IPS DF 6.9 (cell line): Measurements from ENCODE around the gene AQP9.
"Not testable (repeated sequence)": the region's sequence is repeated elsewhere in the genome, so short reads cannot be mapped to it uniquely, and the experiment has no call there.

Source experiments
- DNase-seq: peaks from one replicate; pipeline ENCODE4 v3.0.0-alpha.2; 2013; ENCODE audit warnings: low read depth, low spot score
- H3K27ac ChIP-seq: one replicate; pipeline ENCODE4 v1.5.1; 2013; ENCODE audit warnings: low read length, control low read depth
- H3K27me3 ChIP-seq: 2 replicates; pipeline ENCODE4 v1.6.1; 2013; ENCODE audit warnings: mild to moderate bottlenecking, low read length; ENCODE audit not compliant: control insufficient read depth, insufficient read depth
- H3K36me3 ChIP-seq: 2 replicates; pipeline ENCODE4 v1.6.1; 2013; ENCODE audit warnings: low read length; ENCODE audit not compliant: control insufficient read depth, insufficient read depth
- H3K4me1 ChIP-seq: 2 replicates; pipeline ENCODE4 v1.6.1; 2013; ENCODE audit warnings: low read length; ENCODE audit not compliant: control insufficient read depth, insufficient read depth
- H3K4me3 ChIP-seq: 2 replicates; pipeline ENCODE4 v1.5.1; 2013; ENCODE audit warnings: mild to moderate bottlenecking, low read length
- H3K9me3 ChIP-seq: 2 replicates; pipeline ENCODE4 v1.6.1; 2013; ENCODE audit warnings: low read length, inconsistent platforms; ENCODE audit not compliant: control insufficient read depth, insufficient read depth
- WGBS: extraction: QIAGEN DNeasy Blood & Tissue Kit; methylation state at CpG from one replicate; pipeline ENCODE4 v1.1.7; 2013; ENCODE audit warnings: mixed read lengths, missing lambda C conversion rate; ENCODE audit not compliant: insufficient read length, insufficient coverage; 5-methylcytosine and 5-hydroxymethylcytosine counted together

AQP9 gene

GRCh38 chr15:58206151-58206550 lies 68.0 kb downstream of the AQP9 start:
- no peak for DNase-seq
- H3K27me3 ChIP-seq: no peaks in the 10 kb centered on the region
- H3K36me3 ChIP-seq: no peaks in the 10 kb centered on the region
- H3K9me3 ChIP-seq: no peaks in the 10 kb centered on the region
- no peak overlapping the region for H3K4me3 ChIP-seq
- no peak overlapping the region for H3K27ac ChIP-seq
- WGBS: no CpG with 5 or more reads among the region's 9 CpGs
- no peaks in the 10 kb centered on the region for H3K4me1 ChIP-seq

- not testable (repeated sequence) for H3K4me3 ChIP-seq, H3K36me3 ChIP-seq, H3K9me3 ChIP-seq, H3K27me3 ChIP-seq, H3K4me1 ChIP-seq, DNase-seq, H3K27ac ChIP-seq
- no CpG with 5 or more reads among the region's 6 CpGs for WGBS
These were observed 70.0 kb downstream of the AQP9 start for GRCh38 chr15:58208217-58208616.

GRCh38 chr15:58209007-58209481 lies 70.9 kb downstream of the AQP9 start:
- H3K4me3 ChIP-seq, H3K9me3 ChIP-seq, H3K27me3 ChIP-seq, DNase-seq, H3K4me1 ChIP-seq, H3K36me3 ChIP-seq, H3K27ac ChIP-seq: not testable (repeated sequence)
- no CpG with 5 or more reads among the region's 3 CpGs for WGBS

GRCh38 chr15:58210031-58210430 lies 71.8 kb downstream of the AQP9 start:
- not testable (repeated sequence) for H3K9me3 ChIP-seq, DNase-seq, H3K27me3 ChIP-seq, H3K36me3 ChIP-seq, H3K4me3 ChIP-seq, H3K4me1 ChIP-seq, H3K27ac ChIP-seq
- no CpG with 5 or more reads among the region's 4 CpGs for WGBS

GRCh38 chr15:58212909-58213526 lies 74.8 kb downstream of the AQP9 start:
- no peaks in the 10 kb centered on the region for H3K36me3 ChIP-seq

GRCh38 chr15:58213587-58214338 lies 75.6 kb downstream of the AQP9 start:
- no peak for DNase-seq
- Histone ChIP-seq H3K36me3 (no peaks in the 10 kb centered on the region), H3K27ac (no peak overlapping the region), H3K4me3 (no peak overlapping the region), H3K27me3 (no peaks in the 10 kb centered on the region), H3K4me1 (no peaks in the 10 kb centered on the region), H3K9me3 (no peaks in the 10 kb centered on the region)
- WGBS: no CpG with 5 or more reads among the region's 5 CpGs

More at GRCh38 chr15:58212909-58213526, 74.8 kb downstream of the AQP9 start:
- DNase-seq: no peak
- Histone ChIP-seq H3K27ac (no peak overlapping the region), H3K4me3 (no peak overlapping the region), H3K4me1 (no peaks in the 10 kb centered on the region), H3K27me3 (no peaks in the 10 kb centered on the region), H3K9me3 (no peaks in the 10 kb centered on the region)
- WGBS: no CpG with 5 or more reads among the region's 7 CpGs

GRCh38 chr15:58214591-58215340 lies 76.6 kb downstream of the AQP9 start:
- H3K9me3 ChIP-seq: no peaks in the 10 kb centered on the region
- no peak for DNase-seq
- no peaks in the 10 kb centered on the region for H3K36me3 ChIP-seq
- no CpG with 5 or more reads among the region's 11 CpGs for whole genome bisulfite sequencing
- H3K4me1 ChIP-seq: no peaks in the 10 kb centered on the region
- H3K4me3 ChIP-seq: no peak overlapping the region
- H3K27ac ChIP-seq: no peak overlapping the region
- H3K27me3 ChIP-seq: no peaks in the 10 kb centered on the region

GRCh38 chr15:58217460-58217859 lies 79.3 kb downstream of the AQP9 start:
- Histone ChIP-seq H3K4me3 (no peak overlapping the region), H3K9me3 (no peaks in the 10 kb centered on the region), H3K27me3 (no peaks in the 10 kb centered on the region), H3K27ac (no peak overlapping the region), H3K4me1 (0 out of 2 replicates have a peak, but pooled peaks cover 1% of the 10 kb centered on the region), H3K36me3 (no peaks in the 10 kb centered on the region)
- WGBS: no CpG with 5 or more reads among the region's 4 CpGs
- DNase-seq: no peak

GRCh38 chr15:58221591-58222241 lies 83.5 kb downstream of the AQP9 start:
- Histone ChIP-seq H3K27ac (no peak overlapping the region), H3K36me3 (no peaks in the 10 kb centered on the region), H3K27me3 (no peaks in the 10 kb centered on the region), H3K4me1 (0 out of 2 replicates have a peak, but pooled peaks cover 1% of the 10 kb centered on the region), H3K4me3 (no peak overlapping the region), H3K9me3 (no peaks in the 10 kb centered on the region)
- no peak for DNase-seq
- WGBS: no CpG with 5 or more reads among the region's 3 CpGs

GRCh38 chr15:58222679-58223078 lies 84.5 kb downstream of the AQP9 start:
- no peaks in the 10 kb centered on the region for H3K9me3 ChIP-seq
- H3K4me3 ChIP-seq: no peak overlapping the region
- no peak overlapping the region for H3K27ac ChIP-seq
- DNase-seq: no peak
- 0 out of 2 replicates have a peak, but pooled peaks cover 1% of the 10 kb centered on the region for H3K4me1 ChIP-seq
- H3K36me3 ChIP-seq: no peaks in the 10 kb centered on the region
- H3K27me3 ChIP-seq: no peaks in the 10 kb centered on the region
- no CpG with 5 or more reads among the region's 2 CpGs for WGBS
